ENCODE results near the gene ETFA.

- TF ChIP-seq FOXA1 (IDR thresholded peaks at IDR 0.05) (no peak), FOXK2 (IDR thresholded peaks at IDR 0.05) (no peak), SP1 (IDR thresholded peaks at IDR 0.05) (no peak), ARNT (IDR thresholded peaks at IDR 0.05) (no peak), CTBP1 (IDR thresholded peaks at IDR 0.05; ENCODE audit: borderline replicate concordance) (no peak), TARDBP (IDR thresholded peaks at IDR 0.05) (no peak), L3MBTL2 (conservative IDR thresholded peaks at IDR 0.05) (no peak), FOXM1 (IDR thresholded peaks at IDR 0.05; ENCODE audit: borderline replicate concordance) (no peak), ELF4 (IDR thresholded peaks at IDR 0.05) (no peak), ZNF384 (IDR thresholded peaks at IDR 0.05) (no peak), SUZ12 (IDR thresholded peaks at IDR 0.05) (no peak), HDGF (IDR thresholded peaks at IDR 0.05; ENCODE audit: borderline replicate concordance) (no peak)
Measured at GRCh38 chr15:76253691-76254473, 57.4 kb downstream of the ETFA start.
